GM12892 (cell line): ENCODE data around the gene ERH.

Experiments used
- POLR2A ChIP-seq: IDR thresholded peaks from 2 replicates; pipeline ENCODE4 v1.6.1; 2011; ENCODE audit warnings: low read depth, low read length, control low read depth
- POLR2AphosphoS5 ChIP-seq: IDR thresholded peaks from 2 replicates; pipeline ENCODE4 v1.6.1; 2011; ENCODE audit warnings: low read depth, low read length, control low read depth

DNA sequence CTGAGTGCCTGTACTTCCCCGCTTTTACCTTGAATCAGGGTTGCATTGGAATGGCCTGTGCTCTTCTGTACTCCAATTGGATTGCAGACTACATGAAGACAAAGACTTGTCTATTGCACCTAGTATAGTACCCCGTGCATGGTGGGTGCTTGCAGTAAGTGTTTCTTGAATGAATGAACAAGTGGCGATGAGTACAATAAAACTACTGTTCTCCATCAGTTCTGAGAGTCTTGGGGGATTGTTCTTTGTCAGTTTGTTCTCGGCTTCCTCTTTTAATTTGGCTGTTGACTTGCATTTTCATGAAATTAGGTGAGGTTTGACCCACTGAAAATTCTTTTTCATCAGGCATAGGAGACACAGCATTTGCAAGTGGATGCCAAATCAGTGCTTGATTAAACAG lies 34.1 kb downstream of the ERH start:
- TF ChIP-seq POLR2A (no peak), POLR2AphosphoS5 (no peak)
